GM20431 (cell line): ENCODE data around the gene NEXMIF.
"Not testable (repeated sequence)": the region's sequence is repeated elsewhere in the genome, so short reads cannot be mapped to it uniquely, and the experiment has no call there.

Source experiments
- in situ Hi-C: fragments of 300-500 bp; cut with MseI, MboI; formaldehyde crosslinking; loops from one replicate; pipeline ENCODE4 v1.15.0; 2020; ENCODE audit warnings: low sequenced_read_pairs; ENCODE audit not compliant: unreplicated experiment

Gene NEXMIF

GRCh38 chrX:74800062-74800461 lies 125.2 kb downstream of the NEXMIF start:
- in situ Hi-C loops: no loop called here

- in situ Hi-C loops: no loop called here
Measured at GRCh38 chrX:74797338-74797887, 127.8 kb downstream of the NEXMIF start.

- in situ Hi-C loops: no loop called here
Measured at GRCh38 chrX:74788545-74789086, 136.6 kb downstream of the NEXMIF start.

GRCh38 chrX:74784629-74785028 lies 140.6 kb downstream of the NEXMIF start:
- in situ Hi-C loops: no loop called here

GRCh38 chrX:74781507-74782034 lies 143.7 kb downstream of the NEXMIF start:
- in situ Hi-C loops: no loop called here

GRCh38 chrX:74779175-74779574 lies 146.1 kb downstream of the NEXMIF start:
- in situ Hi-C loops: no loop called here

GRCh38 chrX:74774988-74775387 lies 150.3 kb downstream of the NEXMIF start:
- in situ Hi-C loops: no loop called here

- in situ Hi-C loops: no loop called here
Measured at GRCh38 chrX:74736450-74736849, 188.8 kb downstream of the NEXMIF start.

- in situ Hi-C loops: no loop called here
Measured at GRCh38 chrX:74705269-74705668, 220.0 kb downstream of the NEXMIF start.

GRCh38 chrX:74701343-74701742 lies 223.9 kb downstream of the NEXMIF start:
- in situ Hi-C loops: not testable (repeated sequence)

GRCh38 chrX:74684466-74684865 lies 240.8 kb downstream of the NEXMIF start:
- in situ Hi-C loops: no loop called here
